Measurements from ENCODE around the gene CTIF. TPM values are rescaled to one million over a fixed set of nuclear protein-coding genes. Genes with fewer than 3 reads are reported as not detected.

CTIF gene
- total and polyA plus RNA-seq, 2 experiments from 2014 or later: 22.1 to 27.9 TPM

DNA sequence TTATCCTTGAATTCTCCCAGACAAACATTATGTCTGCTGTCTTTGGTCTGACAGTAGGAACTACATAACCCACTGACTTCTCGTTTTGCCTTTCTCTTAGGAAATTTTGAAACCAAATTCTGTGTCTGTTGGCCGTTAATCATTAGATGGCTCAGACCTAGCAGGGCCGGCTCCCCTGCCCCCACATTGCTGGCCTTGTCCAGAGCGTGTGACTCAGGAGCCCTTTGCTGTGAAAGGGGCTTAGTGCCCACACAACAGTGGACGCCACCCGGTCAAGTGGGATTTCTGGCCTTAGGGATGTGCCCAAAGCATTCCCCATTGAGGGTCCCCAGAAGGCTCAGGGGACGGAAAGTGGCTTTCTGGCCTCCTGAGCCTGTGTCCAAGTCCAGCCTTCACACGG is 137.5 kb downstream of the CTIF start:
- Histone ChIP-seq H2AFZ (no peak overlapping the region), H3K4me3 (no peak overlapping the region), H3K9me2 (replicated peaks; ENCODE audit: insufficient read depth) (no peaks in the 10 kb centered on the region), H3K36me3 (replicated peaks; ENCODE audit: insufficient read depth, low read depth) (no peaks in the 10 kb centered on the region), H3K4me2 (no peak overlapping the region), H4K20me1 (ENCODE audit: insufficient read depth, poor library complexity, severe bottlenecking) (no peaks in the 10 kb centered on the region), H3K4me1 (ENCODE audit: insufficient read depth) (peaks cover 10% of the 10 kb centered on the region), H3K27ac (no peak overlapping the region), H3K27me3 (no peaks in the 10 kb centered on the region), H3K79me2 (peaks cover 8% of the 10 kb centered on the region), H3K9me3 (ENCODE audit: low read depth) (no peaks in the 10 kb centered on the region)
- DNase-seq (ENCODE audit: low spot score): no peak
- 74% methylated on average over 8 of the region's 8 CpGs for WGBS (ENCODE audit: low lambda C conversion rate, missing lambda C conversion rate)
- TF ChIP-seq EZH2phosphoT487 (IDR thresholded peaks at IDR 0.05; ENCODE audit: low read depth, severe bottlenecking, unreplicated experiment): no peak
- no peak for TF ChIP-seq CTCF (IDR thresholded peaks at IDR 0.05; ENCODE audit: poor library complexity)
- no peak for TF ChIP-seq EZH2 (IDR thresholded peaks at IDR 0.05; ENCODE audit: borderline replicate concordance)

- peaks cover 10% of the 10 kb centered on the region for H3K4me1 ChIP-seq (ENCODE audit: insufficient read depth)
- no peaks in the 10 kb centered on the region for H3K9me3 ChIP-seq (ENCODE audit: low read depth)
- H3K79me2 ChIP-seq: peaks cover 8% of the 10 kb centered on the region
- H3K36me3 ChIP-seq (replicated peaks; ENCODE audit: insufficient read depth, low read depth): no peaks in the 10 kb centered on the region
- H4K20me1 ChIP-seq (ENCODE audit: insufficient read depth, poor library complexity, severe bottlenecking): no peaks in the 10 kb centered on the region
- H3K4me2 ChIP-seq: peak overlapping the region; percentile 12
- H2AFZ ChIP-seq: no peak overlapping the region
- WGBS (ENCODE audit: low lambda C conversion rate, missing lambda C conversion rate): 42% methylated on average over 16 of the region's 17 CpGs
- H3K27me3 ChIP-seq: no peaks in the 10 kb centered on the region
- H3K9me2 ChIP-seq (replicated peaks; ENCODE audit: insufficient read depth): no peaks in the 10 kb centered on the region
- DNase-seq (ENCODE audit: low spot score): peak; percentile 91
- no peak for TF ChIP-seq EZH2phosphoT487 (IDR thresholded peaks at IDR 0.05; ENCODE audit: low read depth, severe bottlenecking, unreplicated experiment)
- TF ChIP-seq CTCF (IDR thresholded peaks at IDR 0.05; ENCODE audit: poor library complexity): peak; percentile 96
- H3K27ac ChIP-seq: no peak overlapping the region
- H3K4me3 ChIP-seq: no peak overlapping the region
These were observed 138.0 kb downstream of the CTIF start for GRCh38 chr18:48676756-48677368.

DNA sequence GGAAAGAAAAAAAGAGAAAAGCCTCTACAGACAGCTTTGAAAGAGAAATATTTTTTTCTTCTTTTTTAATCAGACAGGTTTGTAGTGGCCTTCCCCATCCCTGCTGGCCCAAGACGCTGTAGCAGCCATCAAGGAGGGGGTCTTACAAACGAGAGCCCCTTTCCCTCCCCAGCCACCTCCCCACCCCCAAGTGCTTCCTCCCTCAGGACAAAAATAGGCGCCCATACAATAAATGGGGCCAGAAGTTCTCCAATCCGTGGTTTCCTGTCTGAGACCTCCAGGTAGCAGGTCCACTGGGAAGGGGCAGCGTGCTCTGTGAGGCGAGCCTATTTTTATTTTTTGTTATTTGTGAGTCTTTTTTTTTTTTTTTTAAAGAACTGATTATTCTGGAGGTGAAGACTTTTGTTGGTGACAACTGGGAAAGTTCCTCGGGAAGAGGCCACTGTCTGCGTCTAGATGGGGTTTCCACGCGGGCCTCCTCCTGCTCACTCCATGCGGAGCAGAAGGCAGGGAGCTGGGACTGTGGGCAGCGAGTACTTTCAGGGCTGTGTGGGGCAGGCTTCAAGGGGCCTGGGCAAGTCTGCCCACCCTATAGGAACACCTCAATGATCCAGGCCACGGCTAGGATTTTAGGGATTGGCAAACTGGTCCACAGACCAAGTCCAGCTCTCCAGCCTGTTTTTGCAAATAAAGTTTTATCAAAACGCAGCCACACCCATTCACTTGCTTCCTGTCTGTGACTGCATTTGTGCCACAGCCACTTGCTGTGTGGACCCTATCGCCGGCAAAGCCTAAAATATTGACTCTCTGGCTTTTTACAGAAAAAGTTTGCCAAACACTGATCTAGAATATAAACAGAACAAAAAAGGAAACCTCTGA is 139.6 kb downstream of the CTIF start:
- 93% methylated on average over 16 of the region's 16 CpGs for WGBS (ENCODE audit: low lambda C conversion rate, missing lambda C conversion rate)
- H3K27ac ChIP-seq: no peak overlapping the region
- no peak for TF ChIP-seq EZH2phosphoT487 (IDR thresholded peaks at IDR 0.05; ENCODE audit: low read depth, severe bottlenecking, unreplicated experiment)
- no peak for TF ChIP-seq EZH2 (IDR thresholded peaks at IDR 0.05; ENCODE audit: borderline replicate concordance)

DNA sequence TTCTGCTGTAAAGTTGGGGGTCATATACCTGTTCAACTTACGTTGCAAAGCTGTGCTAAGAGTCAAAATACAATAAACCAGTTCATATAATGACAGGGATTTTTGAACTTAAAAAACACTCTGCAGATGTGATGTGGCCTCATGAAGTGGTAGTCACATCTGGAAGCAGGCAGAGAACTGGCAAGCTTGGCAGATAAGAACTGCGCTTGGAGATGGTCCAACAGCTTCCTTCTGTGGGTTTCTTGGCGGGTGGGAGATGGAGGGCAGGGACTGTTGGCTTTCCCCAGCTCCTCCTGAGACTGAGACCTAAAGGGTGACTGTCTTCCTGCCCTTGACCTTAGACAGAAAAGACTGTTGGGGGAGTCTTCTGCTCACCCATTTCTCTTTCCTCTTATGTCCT is 140.4 kb downstream of the CTIF start:
- H4K20me1 ChIP-seq (ENCODE audit: insufficient read depth, poor library complexity, severe bottlenecking): no peaks in the 10 kb centered on the region
- no peak overlapping the region for H3K4me2 ChIP-seq
- TF ChIP-seq CTCF (IDR thresholded peaks at IDR 0.05; ENCODE audit: poor library complexity) (no peak), EZH2phosphoT487 (IDR thresholded peaks at IDR 0.05; ENCODE audit: low read depth, severe bottlenecking, unreplicated experiment) (no peak), EZH2 (IDR thresholded peaks at IDR 0.05; ENCODE audit: borderline replicate concordance) (no peak)
- H3K79me2 ChIP-seq: peaks cover 8% of the 10 kb centered on the region
- DNase-seq (ENCODE audit: low spot score): no peak
- H3K36me3 ChIP-seq (replicated peaks; ENCODE audit: insufficient read depth, low read depth): no peaks in the 10 kb centered on the region
- no peaks in the 10 kb centered on the region for H3K9me3 ChIP-seq (ENCODE audit: low read depth)
- peaks cover 10% of the 10 kb centered on the region for H3K4me1 ChIP-seq (ENCODE audit: insufficient read depth)
- WGBS (ENCODE audit: low lambda C conversion rate, missing lambda C conversion rate): 67% methylated on average over 3 of the region's 3 CpGs
- H3K4me3 ChIP-seq: no peak overlapping the region
- no peaks in the 10 kb centered on the region for H3K9me2 ChIP-seq (replicated peaks; ENCODE audit: insufficient read depth)
- no peak overlapping the region for H3K27ac ChIP-seq
- H2AFZ ChIP-seq: no peak overlapping the region
- H3K27me3 ChIP-seq: no peaks in the 10 kb centered on the region

More for the DNA sequence above, 139.6 kb downstream of the CTIF start:
- Histone ChIP-seq H3K9me2 (replicated peaks; ENCODE audit: insufficient read depth) (no peaks in the 10 kb centered on the region), H3K4me1 (ENCODE audit: insufficient read depth) (peaks cover 10% of the 10 kb centered on the region), H3K79me2 (peaks cover 8% of the 10 kb centered on the region), H3K27me3 (no peaks in the 10 kb centered on the region), H3K4me3 (no peak overlapping the region), H3K4me2 (no peak overlapping the region), H4K20me1 (ENCODE audit: insufficient read depth, poor library complexity, severe bottlenecking) (no peaks in the 10 kb centered on the region), H2AFZ (no peak overlapping the region), H3K9me3 (ENCODE audit: low read depth) (no peaks in the 10 kb centered on the region), H3K36me3 (replicated peaks; ENCODE audit: insufficient read depth, low read depth) (no peaks in the 10 kb centered on the region)
- DNase-seq (ENCODE audit: low spot score): no peak

Measured in hepatocyte (in vitro differentiated cells).